PC-3 (cell line): ENCODE measurements around the gene VPS13C. TPM values are rescaled to one million over a fixed set of nuclear protein-coding genes. Genes with fewer than 3 reads are reported as not detected.

Experiments used
- ATAC-seq: fragments of 200-7000 bp; cut with Tn5 transposase; 2 replicates; pipeline ENCODE4 v1.9.1; 2020; ENCODE audit warnings: mild to moderate bottlenecking, moderate library complexity
- BruUV-seq: library from RNA; stranded (reverse); fragments of 400-500 nt; replicated peaks from 2 replicates; lab custom pipeline; 2021; lab: Mats Ljungman, UMichigan
- CTCF ChIA-PET: fragments of 300-600 bp; sonication (Branson Sonifier 250); formaldehyde crosslinking; loops from one replicate; lab custom pipeline; 2022; ENCODE audit warnings: antibody characterized with exemption; lab: Charles Lee
- POLR2A ChIA-PET: fragments of 300-600 bp; sonication (Branson Sonifier 250); formaldehyde crosslinking; loops from one replicate; lab custom pipeline; 2022; ENCODE audit warnings: antibody characterized with exemption; ENCODE audit not compliant: unreplicated experiment; lab: Charles Lee
- DNase-seq: peaks from one replicate; pipeline ENCODE4 v3.0.0-alpha.2; 2015
- H2AFZ ChIP-seq: fragments of 300-600 bp; sonication (generic); 2 replicates; pipeline ENCODE4 v1.6.0; 2016; ENCODE audit warnings: antibody characterized with exemption, low read length
- H3F3A ChIP-seq: fragments of 300-600 bp; sonication (generic); one replicate; pipeline ENCODE4 v1.6.0; 2017; ENCODE audit warnings: antibody characterized with exemption, low read length, control low read depth, mild to moderate bottlenecking; ENCODE audit not compliant: unreplicated experiment
- H3K27ac ChIP-seq: fragments of 300-600 bp; sonication (generic); 2 replicates; pipeline ENCODE4 v1.5.1; 2016; ENCODE audit warnings: mild to moderate bottlenecking, low read length
- H3K27me3 ChIP-seq: fragments of 300-600 bp; sonication (generic); 2 replicates; pipeline ENCODE4 v1.6.1; 2016; ENCODE audit warnings: low read length, mixed read lengths
- H3K36me3 ChIP-seq: fragments of 300-600 bp; sonication (generic); 2 replicates; pipeline ENCODE4 v1.6.1; 2016; ENCODE audit warnings: low read depth, mixed run types, low read length, mixed read lengths
- H3K4me1 ChIP-seq: fragments of 300-600 bp; sonication (generic); 2 replicates; pipeline ENCODE4 v1.5.1; 2016; ENCODE audit warnings: low read length; ENCODE audit not compliant: insufficient read depth
- H3K4me2 ChIP-seq: fragments of 300-600 bp; sonication (generic); 2 replicates; pipeline ENCODE4 v1.6.0; 2016; ENCODE audit warnings: low read length
- H3K4me3 ChIP-seq: fragments of 300-600 bp; sonication (generic); 2 replicates; pipeline ENCODE4 v1.5.1; 2016; ENCODE audit warnings: mild to moderate bottlenecking, low read length, mixed read lengths
- H3K79me2 ChIP-seq: fragments of 300-600 bp; sonication (generic); 2 replicates; pipeline ENCODE4 v1.6.1; 2017; ENCODE audit warnings: low read length, mixed read lengths
- H3K9ac ChIP-seq: fragments of 300-600 bp; sonication (generic); 2 replicates; pipeline ENCODE4 v1.6.0; 2016; ENCODE audit warnings: mild to moderate bottlenecking, low read length
- H3K9me2 ChIP-seq: fragments of 300-600 bp; sonication (generic); replicated peaks from 2 replicates; pipeline ENCODE4 v1.6.1; 2016; ENCODE audit warnings: mixed run types, low read length, mixed read lengths
- H3K9me3 ChIP-seq: fragments of 300-600 bp; sonication (generic); 2 replicates; pipeline ENCODE4 v1.6.1; 2016; ENCODE audit warnings: low read length, mixed read lengths
- H4K20me1 ChIP-seq: fragments of 300-600 bp; sonication (generic); 2 replicates; pipeline ENCODE4 v1.6.1; 2016; ENCODE audit warnings: low read length, mixed read lengths
- EZH2 ChIP-seq: fragments of 300-600 bp; sonication (generic); IDR thresholded peaks from one replicate; pipeline ENCODE4 v1.6.1; 2017; ENCODE audit warnings: antibody characterized with exemption, mild to moderate bottlenecking, low read length; ENCODE audit not compliant: unreplicated experiment
- EZH2phosphoT487 ChIP-seq: fragments of 300-600 bp; sonication (generic); IDR thresholded peaks from 2 replicates; pipeline ENCODE4 v1.6.1; 2018; ENCODE audit warnings: mild to moderate bottlenecking, antibody characterized with exemption, low read length, borderline replicate concordance
- intact Hi-C: fragments of 100-400 bp; cut with micrococcal nuclease; formaldehyde crosslinking; loops from 2 replicates; pipeline ENCODE4 v1.9.0; 2023
- total RNA-seq: library from RNA; depleted of rRNA; stranded (reverse); fragments of >200 nt; gene quantifications from 2 replicates; pipeline ENCODE4 v1.2.3, GENCODE V29; 2014
- TF ChIP-seq, protein P1 (sequence below): fragments of 300-600 bp; sonication (generic); conservative IDR thresholded peaks from 2 replicates; pipeline ENCODE4 v1.5.1; 2017; ENCODE audit warnings: antibody characterized with exemption, low read depth, mild to moderate bottlenecking, low read length

Gene VPS13C
- total RNA-seq, 1 experiment from 2014 or later: 11.4 TPM

DNA sequence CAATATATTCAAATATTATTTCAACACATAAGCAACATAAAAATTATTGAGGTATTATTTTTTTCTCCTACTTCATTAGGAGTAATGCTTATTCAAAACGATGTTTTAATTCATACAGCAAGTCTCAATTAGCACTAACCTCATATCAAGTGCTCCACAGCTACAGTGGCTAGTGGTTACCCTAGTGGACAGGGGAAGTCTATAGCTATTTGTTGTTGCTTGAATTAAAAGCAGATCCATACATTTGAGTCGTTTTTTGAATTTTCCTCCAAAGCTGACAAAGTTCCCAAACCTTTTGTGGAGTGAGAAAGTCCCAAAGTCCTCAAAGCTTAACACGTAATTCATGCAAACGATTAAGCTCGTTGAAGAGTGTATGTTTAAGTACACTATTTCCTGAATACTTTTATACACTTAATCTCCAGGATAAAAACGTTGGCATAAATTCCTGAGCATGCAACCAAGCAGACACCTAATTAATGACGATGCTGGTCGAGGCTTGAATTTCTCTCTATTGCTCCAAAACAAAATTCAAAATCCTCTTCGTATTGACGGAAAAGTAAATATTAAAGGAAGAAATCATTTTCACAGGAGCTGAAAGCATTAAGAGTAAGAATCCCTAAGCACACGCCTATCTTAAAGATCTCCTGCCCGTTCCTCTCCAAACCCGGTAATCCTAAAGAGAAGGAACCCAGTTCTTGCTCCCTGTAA lies 985 bp downstream of the VPS13C start:
- Histone ChIP-seq H4K20me1 (no peaks in the 10 kb centered on the region), H3K9ac (peak overlapping the region; percentile 75), H3K9me2 (no peaks in the 10 kb centered on the region), H3K4me3 (peak overlapping the region; percentile 94), H3F3A (no peaks in the 10 kb centered on the region), H3K4me1 (peaks cover 8% of the 10 kb centered on the region), H3K79me2 (peaks cover 17% of the 10 kb centered on the region), H3K9me3 (no peaks in the 10 kb centered on the region), H3K27me3 (no peaks in the 10 kb centered on the region), H2AFZ (peak overlapping the region; percentile 96), H3K4me2 (peak overlapping the region; percentile 84), H3K27ac (0 out of 2 replicates have a peak overlapping the region, but pooled peaks have one; percentile 11), H3K36me3 (no peaks in the 10 kb centered on the region)
- ChIA-PET CTCF (interaction anchor here (1.0 kb wide), 1 partner anchor 67 kb away, joined by 5 read pairs; no protein-coding TSS in a partner anchor), POLR2A (interaction anchor here (0.5 kb wide), 1 partner anchor 152 kb away, joined by 3 read pairs; no protein-coding TSS in a partner anchor)
- DNase-seq: peak; percentile 11
- intact Hi-C loops: no loop called here
- no peak for ATAC-seq
- TF ChIP-seq, protein P1, sequence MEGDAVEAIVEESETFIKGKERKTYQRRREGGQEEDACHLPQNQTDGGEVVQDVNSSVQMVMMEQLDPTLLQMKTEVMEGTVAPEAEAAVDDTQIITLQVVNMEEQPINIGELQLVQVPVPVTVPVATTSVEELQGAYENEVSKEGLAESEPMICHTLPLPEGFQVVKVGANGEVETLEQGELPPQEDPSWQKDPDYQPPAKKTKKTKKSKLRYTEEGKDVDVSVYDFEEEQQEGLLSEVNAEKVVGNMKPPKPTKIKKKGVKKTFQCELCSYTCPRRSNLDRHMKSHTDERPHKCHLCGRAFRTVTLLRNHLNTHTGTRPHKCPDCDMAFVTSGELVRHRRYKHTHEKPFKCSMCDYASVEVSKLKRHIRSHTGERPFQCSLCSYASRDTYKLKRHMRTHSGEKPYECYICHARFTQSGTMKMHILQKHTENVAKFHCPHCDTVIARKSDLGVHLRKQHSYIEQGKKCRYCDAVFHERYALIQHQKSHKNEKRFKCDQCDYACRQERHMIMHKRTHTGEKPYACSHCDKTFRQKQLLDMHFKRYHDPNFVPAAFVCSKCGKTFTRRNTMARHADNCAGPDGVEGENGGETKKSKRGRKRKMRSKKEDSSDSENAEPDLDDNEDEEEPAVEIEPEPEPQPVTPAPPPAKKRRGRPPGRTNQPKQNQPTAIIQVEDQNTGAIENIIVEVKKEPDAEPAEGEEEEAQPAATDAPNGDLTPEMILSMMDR: no peak; the same call in 1 of the 2 replicates
- no peak for TF ChIP-seq EZH2
- TF ChIP-seq EZH2phosphoT487: no peak
- BruUV-seq: TSS peak; percentile 56

DNA sequence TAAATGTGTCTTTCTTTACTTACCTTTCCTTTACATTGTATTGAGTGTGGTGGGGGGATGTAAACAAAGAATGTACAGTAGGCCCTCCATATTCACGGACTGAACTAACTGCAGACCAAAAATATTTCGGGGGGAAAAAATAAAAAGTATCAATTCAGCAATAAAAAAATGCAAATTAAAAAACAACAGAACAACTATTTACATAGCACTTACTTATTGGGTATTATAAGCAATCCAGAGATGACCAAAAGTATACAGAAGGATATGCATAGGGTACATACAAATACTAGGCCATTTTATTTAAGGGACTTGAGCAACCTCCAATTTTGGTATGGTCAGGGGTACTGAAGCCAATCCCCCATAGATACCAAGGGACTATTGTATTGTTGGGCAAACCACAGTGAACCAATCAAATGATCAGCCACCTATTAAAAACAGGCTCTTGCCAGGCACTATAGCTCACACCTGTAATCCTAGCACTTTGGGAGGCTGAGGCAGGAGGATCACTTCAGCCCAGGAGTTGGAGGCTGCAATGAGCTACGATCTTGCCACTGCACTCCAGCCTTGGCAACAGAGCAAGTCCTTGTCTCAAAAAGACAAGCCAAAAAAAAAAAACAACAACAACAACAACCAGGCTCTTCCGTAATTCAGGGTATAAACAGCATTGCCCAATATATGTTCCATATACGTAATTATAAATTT lies 1.8 kb downstream of the VPS13C start:
- Histone ChIP-seq H2AFZ (no peak overlapping the region), H3K9me3 (no peaks in the 10 kb centered on the region), H3K27me3 (no peaks in the 10 kb centered on the region), H3K36me3 (no peaks in the 10 kb centered on the region), H3F3A (no peaks in the 10 kb centered on the region), H4K20me1 (no peaks in the 10 kb centered on the region), H3K4me3 (no peak overlapping the region), H3K4me2 (peak overlapping the region; percentile 84; the same call in 1 of the 2 replicates), H3K9me2 (no peaks in the 10 kb centered on the region), H3K9ac (no peak overlapping the region), H3K4me1 (0 out of 2 replicates have a peak, but pooled peaks cover under 1% of the 10 kb centered on the region), H3K27ac (no peak overlapping the region), H3K79me2 (peaks cover 17% of the 10 kb centered on the region)
- BruUV-seq: no TSS peak
- DNase-seq: no peak
- intact Hi-C loops: no loop called here
- ChIA-PET POLR2A (interaction anchor here (0.5 kb wide), 1 partner anchor 152 kb away, joined by 3 read pairs; no protein-coding TSS in a partner anchor), CTCF (interaction anchor here (1.0 kb wide), 1 partner anchor 67 kb away, joined by 5 read pairs; no protein-coding TSS in a partner anchor)
- TF ChIP-seq EZH2 (no peak), EZH2phosphoT487 (no peak)
- TF ChIP-seq, protein P1: no peak
- ATAC-seq: no peak
